ENCODE data around the gene HMCN1.

DNA sequence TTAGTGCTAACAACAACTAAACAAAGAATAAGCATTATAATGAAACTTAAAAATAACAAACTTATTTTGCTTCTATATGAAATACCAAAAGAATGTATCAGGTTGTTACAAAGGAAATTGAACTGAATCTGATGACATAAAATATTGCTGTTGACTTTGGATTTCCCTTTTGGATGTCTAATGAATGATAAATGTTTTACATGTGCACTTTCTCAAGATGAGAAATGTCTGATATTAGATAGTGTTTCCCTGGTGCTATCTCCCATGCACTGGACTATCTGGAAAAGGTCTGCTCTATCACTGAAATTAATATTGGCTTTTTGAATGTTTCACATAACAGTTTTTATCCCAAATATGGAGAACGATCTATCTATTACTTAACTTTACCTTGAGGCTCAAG lies 179.9 kb downstream of the HMCN1 start:
- TF ChIP-seq, protein P1, sequence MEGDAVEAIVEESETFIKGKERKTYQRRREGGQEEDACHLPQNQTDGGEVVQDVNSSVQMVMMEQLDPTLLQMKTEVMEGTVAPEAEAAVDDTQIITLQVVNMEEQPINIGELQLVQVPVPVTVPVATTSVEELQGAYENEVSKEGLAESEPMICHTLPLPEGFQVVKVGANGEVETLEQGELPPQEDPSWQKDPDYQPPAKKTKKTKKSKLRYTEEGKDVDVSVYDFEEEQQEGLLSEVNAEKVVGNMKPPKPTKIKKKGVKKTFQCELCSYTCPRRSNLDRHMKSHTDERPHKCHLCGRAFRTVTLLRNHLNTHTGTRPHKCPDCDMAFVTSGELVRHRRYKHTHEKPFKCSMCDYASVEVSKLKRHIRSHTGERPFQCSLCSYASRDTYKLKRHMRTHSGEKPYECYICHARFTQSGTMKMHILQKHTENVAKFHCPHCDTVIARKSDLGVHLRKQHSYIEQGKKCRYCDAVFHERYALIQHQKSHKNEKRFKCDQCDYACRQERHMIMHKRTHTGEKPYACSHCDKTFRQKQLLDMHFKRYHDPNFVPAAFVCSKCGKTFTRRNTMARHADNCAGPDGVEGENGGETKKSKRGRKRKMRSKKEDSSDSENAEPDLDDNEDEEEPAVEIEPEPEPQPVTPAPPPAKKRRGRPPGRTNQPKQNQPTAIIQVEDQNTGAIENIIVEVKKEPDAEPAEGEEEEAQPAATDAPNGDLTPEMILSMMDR (conservative IDR thresholded peaks at IDR 0.05) = no peak
- TF ChIP-seq ZFX (IDR thresholded peaks at IDR 0.05) = no peak

Measured in C4-2B (cell line).